HEK293T (cell line): ENCODE measurements around the gene DOK1.
A peak's percentile ranks its signal among the peaks of the same experiment; 100 is the strongest.

Source experiments
- CTCF ChIA-PET: fragments of 350-600 bp; formaldehyde crosslinking; extraction: SDS; loops from one replicate; lab custom pipeline; 2021; ENCODE audit warnings: antibody characterized with exemption, inconsistent platforms; lab: Yijun Ruan, JAX
- POLR2A ChIA-PET: fragments of 350-600 bp; formaldehyde crosslinking; extraction: SDS; loops from one replicate; lab custom pipeline; 2020; ENCODE audit warnings: antibody characterized with exemption, inconsistent platforms; lab: Yijun Ruan, JAX
- DNase-seq: peaks from one replicate; pipeline ENCODE4 v3.0.0; 2012; ENCODE audit warnings: mixed read lengths; ENCODE audit errors: extremely low spot score
- ARNT ChIP-seq: fragments of 450-650 bp; IDR thresholded peaks from 2 replicates; pipeline ENCODE4 v1.6.1; 2017; ENCODE audit warnings: mild to moderate bottlenecking
- BHLHE40 ChIP-seq: fragments of 450-650 bp; IDR thresholded peaks from 2 replicates; pipeline ENCODE4 v1.6.1; 2016; ENCODE audit warnings: mild to moderate bottlenecking, moderate library complexity, borderline replicate concordance
- CTBP1 ChIP-seq: fragments of 450-650 bp; IDR thresholded peaks from 2 replicates; pipeline ENCODE4 v1.6.1; 2016; ENCODE audit warnings: borderline replicate concordance
- ELF4 ChIP-seq: fragments of 450-650 bp; IDR thresholded peaks from 2 replicates; pipeline ENCODE4 v1.6.1; 2017; ENCODE audit warnings: antibody characterized with exemption
- FOXA1 ChIP-seq: fragments of 450-650 bp; IDR thresholded peaks from 2 replicates; pipeline ENCODE4 v1.6.1; 2016; ENCODE audit warnings: mild to moderate bottlenecking
- FOXK2 ChIP-seq: fragments of 450-650 bp; IDR thresholded peaks from 2 replicates; pipeline ENCODE4 v1.6.1; 2016; ENCODE audit warnings: mild to moderate bottlenecking
- FOXM1 ChIP-seq: fragments of 450-650 bp; IDR thresholded peaks from 2 replicates; pipeline ENCODE4 v1.6.1; 2017; ENCODE audit warnings: mild to moderate bottlenecking, borderline replicate concordance
- HDGF ChIP-seq: fragments of 450-650 bp; IDR thresholded peaks from 2 replicates; pipeline ENCODE4 v1.6.1; 2017; ENCODE audit warnings: antibody characterized with exemption, borderline replicate concordance
- L3MBTL2 ChIP-seq: fragments of 450-650 bp; conservative IDR thresholded peaks from 2 replicates; pipeline ENCODE4 v1.6.1; 2016; ENCODE audit warnings: mild to moderate bottlenecking
- LEF1 ChIP-seq: fragments of 450-650 bp; IDR thresholded peaks from 2 replicates; pipeline ENCODE4 v1.6.1; 2017; ENCODE audit warnings: mild to moderate bottlenecking, borderline replicate concordance
- NFRKB ChIP-seq: fragments of 450-650 bp; IDR thresholded peaks from 2 replicates; pipeline ENCODE4 v1.6.1; 2016; ENCODE audit warnings: mild to moderate bottlenecking, moderate library complexity
- SP1 ChIP-seq: fragments of 450-650 bp; IDR thresholded peaks from 2 replicates; pipeline ENCODE4 v1.6.1; 2017
- SUZ12 ChIP-seq: fragments of 450-650 bp; IDR thresholded peaks from 2 replicates; pipeline ENCODE4 v1.6.1; 2016; ENCODE audit warnings: mild to moderate bottlenecking
- TARDBP ChIP-seq: fragments of 450-650 bp; IDR thresholded peaks from 2 replicates; pipeline ENCODE4 v1.6.1; 2016
- ZNF384 ChIP-seq: fragments of 450-650 bp; IDR thresholded peaks from 2 replicates; pipeline ENCODE4 v1.6.1; 2016
- TF ChIP-seq, protein P1 (sequence below): fragments of 450-650 bp; IDR thresholded peaks from 2 replicates; pipeline ENCODE4 v1.6.1; 2016

The DOK1 gene

DNA sequence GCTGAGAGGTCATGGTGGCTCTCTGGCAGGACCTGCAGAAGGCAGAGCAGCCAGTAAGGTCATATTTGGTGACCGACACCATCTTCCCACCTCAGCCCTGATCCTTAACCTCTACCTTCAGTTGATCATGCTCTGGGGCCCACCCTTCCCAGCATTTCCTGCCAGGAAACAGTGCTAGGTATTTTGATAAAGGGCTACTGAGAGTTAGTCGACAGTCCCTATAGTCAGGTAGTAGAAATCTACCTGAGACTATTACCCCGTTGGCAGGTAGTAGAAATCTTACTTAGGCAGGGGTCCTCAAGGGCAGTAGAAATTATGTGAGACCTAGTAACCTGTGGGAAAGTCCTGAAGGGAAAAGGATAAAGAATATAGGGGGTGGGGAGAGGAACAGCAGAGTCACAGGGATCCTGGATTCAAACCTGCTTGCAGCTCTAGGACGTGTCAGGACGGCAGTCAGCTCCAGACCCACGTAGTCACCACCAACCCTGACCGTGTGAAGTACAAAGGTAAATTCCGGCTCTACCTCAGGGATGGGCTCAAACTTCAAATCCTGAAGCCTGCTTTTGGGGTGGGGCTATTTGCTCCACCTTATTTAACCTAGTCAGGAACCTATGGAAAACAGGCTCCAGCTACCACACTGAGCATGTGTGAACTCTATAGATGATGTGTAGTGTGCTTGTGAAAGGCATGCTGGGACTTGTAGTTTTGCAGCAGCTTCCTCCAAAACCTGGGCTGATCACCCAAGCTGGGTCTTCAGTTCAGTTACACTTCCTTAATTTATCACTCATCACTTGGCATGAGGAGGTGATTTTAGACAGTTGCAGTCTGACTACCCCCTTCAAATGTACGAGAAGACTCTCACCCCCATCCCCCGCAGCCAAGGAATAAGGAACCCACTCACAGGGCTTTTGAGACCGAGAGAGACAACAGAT is 28.5 kb upstream of the DOK1 start, which contains the start of gene DQX1:
DQX1 (minus strand) TSS at position 515 of the 932 bp plus-strand sequence; CDS start at position 13, 502 bp downstream.
- peak; percentile 51 for DNase-seq
- CTCF ChIA-PET: interaction anchor here (1.0 kb wide), 1 partner anchor 63 kb away, joined by 3 read pairs; no protein-coding TSS in a partner anchor
- POLR2A ChIA-PET: interaction anchor here (1.3 to 8.4 kb wide), 2 partner anchors 18 to 44 kb away, joined by 3 to 70 read pairs; partner anchors contain the start of gene PCGF1
- TF ChIP-seq SP1 (no peak), FOXK2 (no peak), CTBP1 (no peak), SUZ12 (no peak), NFRKB (no peak), ZNF384 (no peak), BHLHE40 (no peak), TARDBP (no peak), ELF4 (no peak), FOXM1 (no peak), ARNT (no peak)

DNA sequence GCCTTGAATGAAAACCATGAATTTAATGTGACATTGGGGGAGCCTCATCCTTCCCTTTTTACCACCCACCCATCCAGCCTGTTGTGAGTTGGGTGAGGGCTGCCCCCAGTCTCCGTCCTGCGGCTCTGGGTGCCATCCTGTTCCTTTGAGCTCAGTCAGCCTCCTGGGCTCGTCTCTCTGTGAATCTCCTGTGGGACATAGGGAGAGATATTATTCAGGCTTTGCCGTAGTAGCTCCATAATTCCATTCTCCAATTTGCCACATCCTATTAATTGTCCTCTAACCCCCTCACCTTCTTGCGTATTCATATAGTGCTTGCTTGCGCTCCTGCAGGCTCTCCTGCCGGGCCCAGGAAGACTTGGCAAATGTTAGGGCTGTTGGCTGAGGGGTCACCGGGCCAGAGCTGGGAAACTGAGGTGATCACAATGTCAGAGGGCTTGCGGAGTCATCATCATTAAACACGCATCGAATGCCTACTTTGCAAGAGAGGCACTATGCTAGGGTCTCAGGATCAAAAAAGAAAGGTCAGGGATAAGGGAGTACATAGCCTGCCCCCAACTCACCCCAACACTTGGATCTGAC is 27.8 kb upstream of the DOK1 start:
- no peak for DNase-seq
- ChIA-PET CTCF (interaction anchor here (1.0 kb wide), 1 partner anchor 62 kb away, joined by 3 read pairs; no protein-coding TSS in a partner anchor), POLR2A (interaction anchor here (1.1 to 8.4 kb wide), 3 partner anchors 17 to 44 kb away, joined by 3 to 70 read pairs (median 3); partner anchors contain the start of gene PCGF1)
- TF ChIP-seq NFRKB (no peak), FOXA1 (no peak), FOXK2 (no peak), L3MBTL2 (no peak), SUZ12 (no peak), FOXM1 (no peak), TARDBP (no peak), CTBP1 (no peak), LEF1 (no peak), ELF4 (no peak), ARNT (no peak), BHLHE40 (no peak), SP1 (no peak), ZNF384 (no peak), HDGF (no peak)
- TF ChIP-seq, protein P1, sequence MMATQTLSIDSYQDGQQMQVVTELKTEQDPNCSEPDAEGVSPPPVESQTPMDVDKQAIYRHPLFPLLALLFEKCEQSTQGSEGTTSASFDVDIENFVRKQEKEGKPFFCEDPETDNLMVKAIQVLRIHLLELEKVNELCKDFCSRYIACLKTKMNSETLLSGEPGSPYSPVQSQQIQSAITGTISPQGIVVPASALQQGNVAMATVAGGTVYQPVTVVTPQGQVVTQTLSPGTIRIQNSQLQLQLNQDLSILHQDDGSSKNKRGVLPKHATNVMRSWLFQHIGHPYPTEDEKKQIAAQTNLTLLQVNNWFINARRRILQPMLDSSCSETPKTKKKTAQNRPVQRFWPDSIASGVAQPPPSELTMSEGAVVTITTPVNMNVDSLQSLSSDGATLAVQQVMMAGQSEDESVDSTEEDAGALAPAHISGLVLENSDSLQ: no peak

DNA sequence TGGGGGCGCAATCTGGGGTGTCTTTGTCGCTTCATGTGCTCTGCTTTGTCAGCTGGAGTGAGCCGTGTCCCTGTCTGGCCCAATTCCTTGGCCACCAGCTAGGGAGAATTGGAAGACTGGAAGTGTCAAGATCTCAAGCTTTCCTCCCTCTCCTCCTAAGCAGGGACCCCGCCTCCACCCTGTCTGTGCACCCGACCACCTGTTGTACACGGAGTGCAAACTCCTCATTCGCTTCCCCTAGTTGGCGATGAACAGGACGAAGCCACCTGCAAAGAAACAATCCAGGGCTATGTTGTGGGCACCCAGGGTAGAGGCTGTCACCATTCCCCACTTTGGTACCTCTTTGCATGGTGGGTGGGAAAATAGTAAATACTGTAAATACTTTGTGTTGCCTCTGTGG is 26.8 kb upstream of the DOK1 start:
- CTCF ChIA-PET: no interaction called here
- TF ChIP-seq FOXK2 (no peak), ZNF384 (no peak), TARDBP (no peak), FOXM1 (no peak), SUZ12 (no peak), ELF4 (no peak), NFRKB (no peak), SP1 (no peak), HDGF (no peak), LEF1 (no peak)
- TF ChIP-seq, protein P1: no peak
- POLR2A ChIA-PET: interaction anchor here (1.1 to 8.4 kb wide), 2 partner anchors 16 to 20 kb away, joined by 3 to 70 read pairs; partner anchors contain the start of gene PCGF1
- no peak for DNase-seq

DNA sequence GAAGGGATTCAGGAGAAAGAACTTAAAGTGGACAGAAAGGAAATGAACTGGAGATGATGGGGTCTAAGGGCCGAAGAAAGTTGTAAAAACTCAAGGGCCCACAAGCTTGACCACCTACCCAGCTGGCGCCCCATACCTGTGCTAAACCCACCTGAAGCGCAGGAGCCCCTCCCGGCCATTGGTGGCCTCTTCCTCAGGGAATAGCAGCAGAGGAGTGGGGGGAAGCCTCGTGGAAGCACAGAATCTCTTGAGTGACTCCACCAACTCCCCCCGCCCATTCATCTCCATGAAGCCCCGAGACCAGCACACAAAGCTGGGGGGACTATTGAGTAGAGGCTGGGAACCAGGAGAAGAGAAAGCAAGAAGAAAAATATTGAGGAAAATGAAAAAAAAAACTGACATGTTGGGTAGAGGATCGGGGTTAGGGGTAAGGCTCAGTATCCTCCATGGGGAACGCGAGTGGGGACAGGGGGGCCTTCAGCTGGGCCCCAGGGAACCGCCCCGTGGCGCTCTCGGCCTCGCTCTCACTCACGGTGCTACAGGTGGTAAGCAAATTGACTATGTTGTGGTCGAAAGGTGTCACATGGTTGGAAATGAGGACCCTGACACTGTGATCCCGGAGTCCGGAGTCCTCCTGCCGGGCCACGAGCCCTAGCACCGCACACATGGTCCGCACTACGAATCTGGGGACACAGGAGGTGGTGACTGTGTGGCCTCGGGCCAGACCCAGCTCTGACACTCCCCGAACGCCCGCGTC is 25.7 kb upstream of the DOK1 start:
- POLR2A ChIA-PET: interaction anchor here (1.1 to 8.4 kb wide), 12 partner anchors 9 to 137 kb away, joined by 3 to 70 read pairs (median 4); partner anchors contain the start of genes CCDC142, INO80B, MRPL53 and PCGF1
- no peak for TF ChIP-seq BHLHE40
- TF ChIP-seq, protein P1: no peak
- TF ChIP-seq LEF1: no peak
- no peak for TF ChIP-seq ZNF384
- TF ChIP-seq FOXK2: no peak
- TF ChIP-seq CTBP1: no peak
- no peak for TF ChIP-seq SP1
- CTCF ChIA-PET: no interaction called here
- no peak for DNase-seq
